ENCODE results near the gene SAP30L. TPM values are rescaled to one million over a fixed set of nuclear protein-coding genes. Genes with fewer than 3 reads are reported as not detected.

SAP30L gene, protein sequence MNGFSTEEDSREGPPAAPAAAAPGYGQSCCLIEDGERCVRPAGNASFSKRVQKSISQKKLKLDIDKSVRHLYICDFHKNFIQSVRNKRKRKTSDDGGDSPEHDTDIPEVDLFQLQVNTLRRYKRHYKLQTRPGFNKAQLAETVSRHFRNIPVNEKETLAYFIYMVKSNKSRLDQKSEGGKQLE
- 25.5 to 33.2 TPM (median 29.5 TPM) in 5 replicates for total RNA-seq (2022; extraction: Qiagen RNA extraction; ENCODE audit: low read depth)

DNA sequence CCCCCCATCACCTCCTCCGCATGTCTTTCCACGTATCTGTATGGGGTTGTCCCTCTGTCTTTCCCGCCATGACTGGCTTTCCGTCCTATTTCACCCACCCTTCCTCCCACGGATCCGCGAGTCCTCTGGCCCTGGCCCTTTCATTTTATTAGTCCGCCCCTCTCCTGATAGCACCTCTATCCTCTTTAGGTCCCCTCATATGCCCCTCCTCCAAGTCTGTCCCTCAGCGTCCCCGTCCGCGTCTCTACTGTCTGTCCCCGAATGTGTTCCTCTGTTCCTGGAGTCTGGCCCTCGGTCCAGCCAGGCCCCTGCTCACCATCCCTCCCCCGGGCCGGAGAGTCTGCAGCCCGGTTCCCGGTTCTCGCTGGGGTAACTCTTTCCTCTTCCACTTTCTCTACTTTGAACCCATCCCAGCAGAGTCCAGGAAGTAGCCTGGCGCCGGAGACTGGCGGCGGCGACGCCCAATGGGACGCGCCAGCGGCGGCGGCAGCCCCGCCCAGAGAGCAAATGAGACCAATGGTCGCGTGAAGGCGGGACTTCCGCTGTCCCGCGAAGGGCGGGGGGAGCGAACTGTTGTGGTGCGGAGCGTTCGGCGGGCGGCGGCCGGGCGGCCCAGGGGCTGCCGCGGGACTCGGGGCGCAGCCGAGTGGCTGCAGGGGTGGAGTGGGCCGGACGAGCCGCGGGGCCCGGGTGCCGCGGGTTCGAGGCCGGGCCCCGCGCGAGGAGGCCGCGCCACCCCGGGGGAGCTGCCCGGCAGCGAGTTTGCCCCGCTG is at the start of gene SAP30L:
Gene SAP30L (plus strand): TSS at position 576 of the 773 bp plus-strand sequence. CDS start 608 bp downstream, outside the sequence.

GRCh38 chr5:154478224-154478565 is 32.4 kb downstream of the SAP30L start, which contains the start of gene HAND1:
HAND1 (minus strand) TSS chr5:154478227; CDS start chr5:154478008, 219 bp downstream.

Other genes starting within 250 kb of the SAP30L start
- gene HAND1, start 32.2 kb downstream of the SAP30L start, total RNA-seq (2022; extraction: Qiagen RNA extraction; ENCODE audit: low read depth), result 0.15 to 0.19 TPM (median 0.17 TPM) in 4 of 5 replicates, not detected in the other

All from A549 treated with RU486 at 1 μM for 4 hours (cell line).